ENCODE results near the gene BLVRB. TPM values are rescaled to one million over a fixed set of nuclear protein-coding genes. Genes with fewer than 3 reads are reported as not detected.

The BLVRB gene
- total and polyA plus RNA-seq, 9 of the 15 experiments (the other 6 are each of a cell fraction or from before 2014, with no cell fraction given): 81.1 to 749 (median 331) TPM

DNA sequence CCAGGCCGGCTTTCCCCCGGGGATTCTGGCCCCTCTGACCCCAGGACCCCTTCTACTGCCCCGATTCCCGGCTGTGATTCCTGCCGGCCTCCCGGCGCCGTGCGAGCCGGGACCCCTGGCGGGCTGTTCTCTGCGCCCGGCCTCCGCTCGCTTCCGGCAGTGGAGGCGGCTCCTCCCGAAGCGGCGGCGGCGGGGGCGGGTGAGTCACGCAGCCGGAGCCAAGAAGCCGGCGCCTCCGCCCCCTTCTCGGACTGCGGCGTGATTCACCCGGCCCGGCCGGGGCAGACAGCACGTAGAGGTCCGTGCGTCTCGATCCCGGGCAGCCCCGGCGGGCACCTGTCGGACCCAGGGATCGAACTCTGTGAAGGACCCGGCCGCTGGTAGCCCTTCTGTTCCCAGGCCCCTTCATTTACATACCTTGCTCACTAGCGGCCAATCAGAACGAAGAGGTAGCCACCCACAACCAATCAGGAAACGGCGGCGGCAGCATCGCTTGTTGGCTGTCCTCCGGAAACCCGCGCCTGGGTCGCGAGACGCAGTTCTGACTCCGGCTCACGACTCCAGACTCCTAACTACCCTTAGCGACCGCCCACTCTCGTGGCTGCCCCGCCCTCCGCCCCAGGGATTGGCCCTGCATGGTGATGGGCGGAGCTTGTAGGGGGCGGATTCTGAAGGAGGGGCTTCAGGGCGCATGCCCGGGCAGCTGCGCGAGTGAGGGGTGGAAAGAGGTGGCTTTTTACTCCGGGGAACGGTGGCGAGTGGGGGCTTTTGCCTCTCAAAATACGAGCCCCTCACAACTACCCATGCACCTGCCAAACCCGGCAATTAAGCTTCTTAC, 39.9 kb downstream of the BLVRB start, which contains the start of gene SERTAD1 (continued):
- TF ChIP-seq HNRNPK (IDR thresholded peaks at IDR 0.05; ENCODE audit: low read depth, low read length, poor library complexity, severe bottlenecking) (no peak), TBL1XR1 (IDR thresholded peaks at IDR 0.05; ENCODE audit: low read length in 2 of 2) (no peak), BRF1 (IDR thresholded peaks at IDR 0.05; ENCODE audit: borderline replicate concordance, extremely low read depth, insufficient read length) (no peak), XRCC3 (IDR thresholded peaks at IDR 0.05) (no peak), SNIP1 (IDR thresholded peaks at IDR 0.05; ENCODE audit: low read depth) (no peak), ZHX1 (conservative IDR thresholded peaks at IDR 0.05; ENCODE audit: low read length) (0 out of 2 replicates have a peak, but pooled peaks have one; percentile 38), ZFP1 (CRISPR knock-in tag; IDR thresholded peaks at IDR 0.05) (no peak), SOX6 (IDR thresholded peaks at IDR 0.05) (peak; percentile 12; the same call in 1 of the 2 replicates), RFX7 (CRISPR knock-in tag; IDR thresholded peaks at IDR 0.05) (no peak), NONO (IDR thresholded peaks at IDR 0.05; ENCODE audit: low read depth in 2 of 2, low read length in 1 of 2) (peak; percentile 72 to 78; a peak in 2 of 4 replicates), GTF2A2 (tag; IDR thresholded peaks at IDR 0.05) (no peak), POLR2AphosphoS5 (IDR thresholded peaks at IDR 0.05; ENCODE audit: control insufficient read depth, insufficient read depth, low read depth, low read length) (peak; percentile 88), PBX2 (CRISPR knock-in tag; IDR thresholded peaks at IDR 0.05; ENCODE audit: low read depth) (no peak), PBX2 (tag; conservative IDR thresholded peaks at IDR 0.05; ENCODE audit: low read depth) (no peak), SMAD2 (IDR thresholded peaks at IDR 0.05; ENCODE audit: low read depth, low read length) (no peak), EP300 (IDR thresholded peaks at IDR 0.05; ENCODE audit: low read length) (no peak)
- TF ChIP-seq, protein P1, sequence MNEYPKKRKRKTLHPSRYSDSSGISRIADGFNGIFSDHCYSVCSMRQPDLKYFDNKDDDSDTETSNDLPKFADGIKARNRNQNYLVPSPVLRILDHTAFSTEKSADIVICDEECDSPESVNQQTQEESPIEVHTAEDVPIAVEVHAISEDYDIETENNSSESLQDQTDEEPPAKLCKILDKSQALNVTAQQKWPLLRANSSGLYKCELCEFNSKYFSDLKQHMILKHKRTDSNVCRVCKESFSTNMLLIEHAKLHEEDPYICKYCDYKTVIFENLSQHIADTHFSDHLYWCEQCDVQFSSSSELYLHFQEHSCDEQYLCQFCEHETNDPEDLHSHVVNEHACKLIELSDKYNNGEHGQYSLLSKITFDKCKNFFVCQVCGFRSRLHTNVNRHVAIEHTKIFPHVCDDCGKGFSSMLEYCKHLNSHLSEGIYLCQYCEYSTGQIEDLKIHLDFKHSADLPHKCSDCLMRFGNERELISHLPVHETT (CRISPR knock-in tag; conservative IDR thresholded peaks at IDR 0.05 in 1 of 2, IDR thresholded peaks at IDR 0.05 in 1 of 2): peak in 1 of 2 experiments; percentile 85; a peak in 2 of 4 replicates
- TF ChIP-seq, protein P2, sequence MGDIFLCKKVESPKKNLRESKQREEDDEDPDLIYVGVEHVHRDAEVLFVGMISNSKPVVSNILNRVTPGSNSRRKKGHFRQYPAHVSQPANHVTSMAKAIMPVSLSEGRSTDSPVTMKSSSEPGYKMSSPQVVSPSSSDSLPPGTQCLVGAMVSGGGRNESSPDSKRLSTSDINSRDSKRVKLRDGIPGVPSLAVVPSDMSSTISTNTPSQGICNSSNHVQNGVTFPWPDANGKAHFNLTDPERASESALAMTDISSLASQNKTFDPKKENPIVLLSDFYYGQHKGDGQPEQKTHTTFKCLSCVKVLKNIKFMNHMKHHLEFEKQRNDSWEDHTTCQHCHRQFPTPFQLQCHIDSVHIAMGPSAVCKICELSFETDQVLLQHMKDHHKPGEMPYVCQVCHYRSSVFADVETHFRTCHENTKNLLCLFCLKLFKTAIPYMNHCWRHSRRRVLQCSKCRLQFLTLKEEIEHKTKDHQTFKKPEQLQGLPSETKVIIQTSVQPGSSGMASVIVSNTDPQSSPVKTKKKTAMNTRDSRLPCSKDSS (IDR thresholded peaks at IDR 0.05; ENCODE audit: low read depth, partially characterized antibody): no peak

Measured in K562 (cell line).